B cell (primary cell): ENCODE results near the gene STRIP1. TPM values are rescaled to one million over a fixed set of nuclear protein-coding genes. Genes with fewer than 3 reads are reported as not detected.

Experiments used
- ATAC-seq: fragments of 200-7000 bp; cut with Tn5 transposase; one replicate; pipeline ENCODE4 v1.10.0; 2021; ENCODE audit warnings: low read depth, mild to moderate bottlenecking, moderate number of reproducible peaks, moderate library complexity
- CTCF ChIA-PET: fragments of 350-600 bp; sonication (Branson Sonifier 250); formaldehyde crosslinking; loops from one replicate; lab custom pipeline; 2021; ENCODE audit warnings: antibody characterized with exemption, inconsistent platforms; lab: Charles Lee
- POLR2A ChIA-PET: fragments of 350-600 bp; sonication (Branson Sonifier 250); formaldehyde crosslinking; loops from one replicate; lab custom pipeline; 2021; ENCODE audit warnings: antibody characterized with exemption; lab: Charles Lee
- DNase-seq: peaks from one replicate; pipeline ENCODE4 v3.0.0; 2013
- H2AFZ ChIP-seq: 2 replicates; pipeline ENCODE4 v1.6.1; 2012; ENCODE audit warnings: mild to moderate bottlenecking, low read depth, low read length; ENCODE audit not compliant: insufficient read depth, poor library complexity, severe bottlenecking
- H3K27ac ChIP-seq, 2 donors: 1 replicate in 1 of 2; 2 replicates in 1 of 2; pipeline ENCODE4 v1.5.1; 2012 to 2013; ENCODE audit warnings: low read length in 2 of 2, mild to moderate bottlenecking in 2 of 2, moderate library complexity in 1 of 2
- H3K27me3 ChIP-seq, 4 experiments: fragments of 200-600 bp in 1 of 4; sonication (generic) in 1 of 4; replicated peaks in 1 of 4; 1 replicate in 2 of 4; 2 replicates in 2 of 4; pipeline versions ENCODE4 v1.6.1 to v1.7.0; 2013 to 2016; ENCODE audit warnings: low read length in 3 of 4, mild to moderate bottlenecking in 2 of 4, mixed read lengths in 1 of 4, moderate library complexity in 1 of 4; ENCODE audit not compliant: insufficient read depth in 4 of 4, control insufficient read depth in 3 of 4; ENCODE audit errors: control extremely low read depth in 1 of 4
- H3K36me3 ChIP-seq, 2 experiments: replicated peaks in 1 of 2; 1 replicate in 1 of 2; 2 replicates in 1 of 2; pipeline versions ENCODE4 v1.6.1 to v1.7.1; 2013; ENCODE audit warnings: low read length in 1 of 2; ENCODE audit not compliant: insufficient read depth in 2 of 2, control insufficient read depth in 1 of 2; ENCODE audit errors: control extremely low read depth in 1 of 2, extremely low read depth in 1 of 2
- H3K4me1 ChIP-seq, 2 donors: fragments of 200-600 bp in 1 of 2; sonication (generic) in 1 of 2; 1 replicate in 1 of 2; 2 replicates in 1 of 2; pipeline versions ENCODE4 v1.5.1 to v1.6.1; 2013 to 2017; ENCODE audit warnings: low read length in 2 of 2; ENCODE audit not compliant: control insufficient read depth in 2 of 2, insufficient read depth in 2 of 2
- H3K4me2 ChIP-seq: replicated peaks from 2 replicates; pipeline ENCODE3; 2012; ENCODE audit warnings: mild to moderate bottlenecking, low read depth, low read length; ENCODE audit not compliant: poor library complexity, severe bottlenecking
- H3K4me3 ChIP-seq, 5 experiments: fragments of 200-600 bp in 1 of 5; sonication (generic) in 1 of 5; 1 replicate in 3 of 5; 2 replicates in 2 of 5; pipeline versions ENCODE4 v1.5.1 to v1.7.0; 2011 to 2016; ENCODE audit warnings: low read length in 4 of 5, mild to moderate bottlenecking in 4 of 5, low read depth in 2 of 5, control low read depth in 1 of 5, moderate library complexity in 1 of 5; ENCODE audit not compliant: insufficient read depth in 1 of 5; ENCODE audit errors: control extremely low read depth in 1 of 5, extremely low read depth in 1 of 5
- H3K79me2 ChIP-seq: fragments of 200-600 bp; sonication (generic); one replicate; pipeline ENCODE4 v1.6.0; 2016; ENCODE audit warnings: low read length; ENCODE audit not compliant: control insufficient read depth, insufficient read depth
- H3K9ac ChIP-seq: fragments of 200-600 bp; sonication (generic); 2 replicates; pipeline ENCODE4 v1.6.1; 2017; ENCODE audit warnings: mild to moderate bottlenecking, low read length, moderate library complexity
- H3K9me3 ChIP-seq, 3 donors: one replicate each; pipeline versions ENCODE4 v1.6.1 to v1.7.1; 2013; ENCODE audit warnings: low read length in 2 of 3; ENCODE audit not compliant: control insufficient read depth in 2 of 3, insufficient read depth in 1 of 3; ENCODE audit errors: control extremely low read depth in 1 of 3
- H4K20me1 ChIP-seq: 2 replicates; pipeline ENCODE4 v1.6.0; 2012; ENCODE audit warnings: mild to moderate bottlenecking, low read length; ENCODE audit not compliant: insufficient read depth, control insufficient read depth, poor library complexity, severe bottlenecking
- H3K27ac Mint-ChIP-seq: one replicate; pipeline ENCODE4 v1.8.0; 2021; ENCODE audit warnings: mixed read lengths
- H3K27me3 Mint-ChIP-seq: one replicate; pipeline ENCODE4 v1.8.0; 2021; ENCODE audit warnings: mixed read lengths
- H3K4me1 Mint-ChIP-seq: one replicate; pipeline ENCODE4 v1.8.0; 2021; ENCODE audit warnings: mixed read lengths
- H3K4me3 Mint-ChIP-seq: one replicate; pipeline ENCODE4 v1.8.0; 2021; ENCODE audit warnings: mixed read lengths
- H3K9me3 Mint-ChIP-seq: one replicate; pipeline ENCODE4 v1.8.0; 2022; ENCODE audit warnings: mixed read lengths; ENCODE audit not compliant: insufficient read depth
- EZH2 ChIP-seq: IDR thresholded peaks from 2 replicates; pipeline ENCODE4 v1.6.1; 2012; ENCODE audit warnings: borderline replicate concordance, low read depth, mild to moderate bottlenecking, moderate library complexity, low read length; ENCODE audit not compliant: insufficient read depth, poor library complexity, severe bottlenecking
- WGBS: methylation state at CpG from one replicate; pipeline ENCODE4 v1.1.5; 2013; ENCODE audit warnings: missing lambda C conversion rate; ENCODE audit not compliant: insufficient coverage; 5-methylcytosine and 5-hydroxymethylcytosine counted together
- intact Hi-C: fragments of 100-400 bp; cut with micrococcal nuclease; formaldehyde crosslinking; loops from one replicate; pipeline ENCODE4 v1.10.0; 2022
- polyA plus RNA-seq: library from polyadenylated mRNA; depleted of rRNA; stranded (reverse); fragments of >200 nt; gene quantifications from 2 replicates; pipeline ENCODE4 v1.2.3, GENCODE V29; 2012
- total RNA-seq, 2 donors: library from RNA; stranded (reverse); fragments of 120-200 nt in 1 of 2; gene quantifications; 1 replicate in 1 of 2; 2 replicates in 1 of 2; pipeline versions ENCODE4 v1.2.3 to v1.2.4, GENCODE V29; 2013 to 2022
- TF ChIP-seq, protein P1 (sequence below): fragments of 200-600 bp; IDR thresholded peaks from one replicate; pipeline ENCODE4 v1.8.0; 2022; ENCODE audit warnings: antibody characterized with exemption, mild to moderate bottlenecking

The STRIP1 gene
- total and polyA plus RNA-seq, 2 donors (not counting 1 experiment from before 2014, with no cell fraction given): 41.5 to 105 TPM

DNA sequence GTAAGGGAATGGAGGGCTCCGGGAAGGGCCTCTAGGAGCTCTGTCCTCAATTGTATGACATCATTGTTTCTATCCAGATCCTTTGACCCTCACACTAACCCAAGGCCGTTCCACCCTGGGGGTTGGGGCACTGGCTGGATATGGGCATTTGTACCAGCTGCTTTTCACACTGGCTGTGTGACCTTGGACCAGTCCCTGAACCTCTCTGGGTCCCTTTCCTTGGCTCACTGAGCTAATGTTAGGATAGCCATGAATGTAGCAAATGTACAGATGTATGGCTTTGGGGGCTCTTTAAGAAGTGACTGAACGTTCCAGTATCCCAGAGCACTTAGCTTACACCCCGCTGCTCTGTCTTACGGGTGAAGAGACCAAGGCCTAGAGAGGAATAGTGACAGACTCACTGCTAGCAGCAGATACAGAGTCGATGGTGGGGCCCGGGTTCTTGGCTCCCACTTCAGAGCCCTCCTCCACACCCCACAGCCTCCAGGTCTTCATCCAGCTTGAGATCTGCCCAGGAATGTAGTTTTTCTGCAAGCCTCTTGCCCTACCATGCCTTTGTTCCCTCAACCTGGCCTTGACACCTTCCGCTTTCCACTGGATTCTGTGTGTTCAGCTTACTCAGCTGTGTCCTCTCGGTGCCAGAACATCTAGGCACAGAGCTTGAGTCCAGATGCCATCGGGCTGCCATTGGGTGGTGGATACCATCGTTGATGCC, 63.2 kb downstream of the STRIP1 start:
- no peak for DNase-seq
- Histone ChIP-seq H3K4me2 (no peak overlapping the region), H3K9me3 (peaks cover 0 to 3% (median 0%) of the 10 kb centered on the region in 3 donors), H3K36me3 (no peaks in the 10 kb centered on the region), H3K79me2 (no peaks in the 10 kb centered on the region), H3K27ac (no peak overlapping the region), H4K20me1 (no peaks in the 10 kb centered on the region), H2AFZ (no peak overlapping the region), H3K27me3 (peaks cover 0 to 3% (median 0%) of the 10 kb centered on the region in 4 experiments), H3K4me1 (peaks cover 13 to 17% of the 10 kb centered on the region in 2 donors), H3K4me3 (no peak overlapping the region), H3K9ac (no peak overlapping the region)
- peaks cover 14% of the 10 kb centered on the region for H3K4me1 Mint-ChIP-seq
- no peak overlapping the region for H3K27ac Mint-ChIP-seq
- 89% methylated on average over 9 of the region's 11 CpGs for WGBS
- ATAC-seq: no peak
- no peak overlapping the region for H3K4me3 Mint-ChIP-seq
- CTCF ChIA-PET: interaction anchor here (0.7 to 3.9 kb wide), 5 partner anchors 9 to 44 kb away, joined by 3 to 21 read pairs (median 4); no protein-coding TSS in a partner anchor
- TF ChIP-seq, protein P1, sequence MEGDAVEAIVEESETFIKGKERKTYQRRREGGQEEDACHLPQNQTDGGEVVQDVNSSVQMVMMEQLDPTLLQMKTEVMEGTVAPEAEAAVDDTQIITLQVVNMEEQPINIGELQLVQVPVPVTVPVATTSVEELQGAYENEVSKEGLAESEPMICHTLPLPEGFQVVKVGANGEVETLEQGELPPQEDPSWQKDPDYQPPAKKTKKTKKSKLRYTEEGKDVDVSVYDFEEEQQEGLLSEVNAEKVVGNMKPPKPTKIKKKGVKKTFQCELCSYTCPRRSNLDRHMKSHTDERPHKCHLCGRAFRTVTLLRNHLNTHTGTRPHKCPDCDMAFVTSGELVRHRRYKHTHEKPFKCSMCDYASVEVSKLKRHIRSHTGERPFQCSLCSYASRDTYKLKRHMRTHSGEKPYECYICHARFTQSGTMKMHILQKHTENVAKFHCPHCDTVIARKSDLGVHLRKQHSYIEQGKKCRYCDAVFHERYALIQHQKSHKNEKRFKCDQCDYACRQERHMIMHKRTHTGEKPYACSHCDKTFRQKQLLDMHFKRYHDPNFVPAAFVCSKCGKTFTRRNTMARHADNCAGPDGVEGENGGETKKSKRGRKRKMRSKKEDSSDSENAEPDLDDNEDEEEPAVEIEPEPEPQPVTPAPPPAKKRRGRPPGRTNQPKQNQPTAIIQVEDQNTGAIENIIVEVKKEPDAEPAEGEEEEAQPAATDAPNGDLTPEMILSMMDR: no peak
- TF ChIP-seq EZH2: no peak
- no peaks in the 10 kb centered on the region for H3K9me3 Mint-ChIP-seq
- peaks cover 18% of the 10 kb centered on the region for H3K27me3 Mint-ChIP-seq
- intact Hi-C loops: no loop called here
- POLR2A ChIA-PET: no interaction called here
